GM23338 (cell line): ENCODE results near the gene GAA. TPM values are rescaled to one million over a fixed set of nuclear protein-coding genes. Genes with fewer than 3 reads are reported as not detected.
A peak's percentile ranks its signal among the peaks of the same experiment; 100 is the strongest.

ENCODE experiments used
- ATAC-seq: fragments of 200-7000 bp; cut with Tn5 transposase; 3 replicates; pipeline ENCODE4 v1.9.1; 2020
- DNase-seq: peaks from one replicate; pipeline ENCODE4 v3.0.0-alpha.2; 2015; ENCODE audit warnings: low spot score
- H2AFZ ChIP-seq: fragments of 200-600 bp; sonication (generic); 2 replicates; pipeline ENCODE4 v1.8.0; 2016; ENCODE audit warnings: antibody characterized with exemption, mild to moderate bottlenecking, moderate library complexity
- H3F3A ChIP-seq: fragments of 200-600 bp; sonication (generic); replicated peaks from 2 replicates; pipeline ENCODE4 v1.8.0; 2017; ENCODE audit warnings: antibody characterized with exemption, mixed run types, low read depth
- H3K27ac ChIP-seq: fragments of 200-600 bp; sonication (generic); 2 replicates; pipeline ENCODE4 v1.6.1; 2016; ENCODE audit warnings: low read depth
- H3K27me3 ChIP-seq: fragments of 200-600 bp; sonication (generic); 2 replicates; pipeline ENCODE4 v1.8.0; 2016; ENCODE audit warnings: mild to moderate bottlenecking, mixed run types, moderate library complexity; ENCODE audit not compliant: insufficient read depth
- H3K36me3 ChIP-seq: fragments of 200-600 bp; sonication (generic); 2 replicates; pipeline ENCODE4 v1.8.0; 2016; ENCODE audit warnings: mild to moderate bottlenecking; ENCODE audit not compliant: insufficient read depth
- H3K4me1 ChIP-seq: fragments of 200-600 bp; sonication (generic); 2 replicates; pipeline ENCODE4 v1.8.0; 2016; ENCODE audit warnings: mild to moderate bottlenecking, moderate library complexity; ENCODE audit not compliant: insufficient read depth
- H3K4me2 ChIP-seq: fragments of 200-600 bp; sonication (generic); 2 replicates; pipeline ENCODE4 v1.7.1; 2017; ENCODE audit warnings: mixed run types
- H3K4me3 ChIP-seq: fragments of 200-600 bp; sonication (generic); 2 replicates; pipeline ENCODE4 v1.6.1; 2016; ENCODE audit warnings: mixed run types
- H3K79me2 ChIP-seq: fragments of 200-600 bp; sonication (generic); replicated peaks from 2 replicates; pipeline ENCODE4 v1.8.0; 2017; ENCODE audit warnings: mild to moderate bottlenecking; ENCODE audit not compliant: insufficient read depth
- H3K9me2 ChIP-seq: fragments of 200-600 bp; sonication (generic); 2 replicates; pipeline ENCODE4 v1.8.0; 2017; ENCODE audit not compliant: insufficient read depth
- H4K20me1 ChIP-seq: fragments of 200-600 bp; sonication (generic); replicated peaks from 2 replicates; pipeline ENCODE4 v1.8.0; 2017; ENCODE audit warnings: mild to moderate bottlenecking; ENCODE audit not compliant: insufficient read depth
- H3K27ac Mint-ChIP-seq: 2 replicates; pipeline ENCODE4 v1.8.0; 2020; ENCODE audit warnings: inconsistent platforms, mild to moderate bottlenecking, moderate library complexity, mixed read lengths
- H3K27me3 Mint-ChIP-seq: 3 replicates; pipeline ENCODE4 v1.8.0; 2022; ENCODE audit warnings: low read depth, mild to moderate bottlenecking, moderate library complexity, mixed read lengths, inconsistent platforms; ENCODE audit not compliant: insufficient read depth, poor library complexity
- H3K36me3 Mint-ChIP-seq: 3 replicates; pipeline ENCODE4 v1.8.0; 2021; ENCODE audit warnings: low read depth, mild to moderate bottlenecking, inconsistent platforms, moderate library complexity, mixed read lengths
- H3K4me1 Mint-ChIP-seq: 3 replicates; pipeline ENCODE4 v1.8.0; 2020; ENCODE audit warnings: mild to moderate bottlenecking, inconsistent platforms, mixed read lengths
- H3K4me3 Mint-ChIP-seq: 3 replicates; pipeline ENCODE4 v1.8.0; 2021; ENCODE audit warnings: moderate library complexity, mild to moderate bottlenecking, inconsistent platforms, mixed read lengths
- H3K9me3 Mint-ChIP-seq: 3 replicates; pipeline ENCODE4 v1.8.0; 2020; ENCODE audit warnings: moderate library complexity, mild to moderate bottlenecking, inconsistent platforms, mixed read lengths
- CREB1 ChIP-seq: fragments of 250-450 bp; sonication (Bioruptor Pico); IDR thresholded peaks from 2 replicates; pipeline ENCODE4 v1.5.0; 2020; ENCODE audit warnings: low read depth, mild to moderate bottlenecking, moderate library complexity
- EZH2phosphoT487 ChIP-seq: fragments of 200-600 bp; sonication (generic); IDR thresholded peaks from one replicate; pipeline ENCODE4 v1.8.1; 2018; ENCODE audit warnings: antibody characterized with exemption; ENCODE audit not compliant: unreplicated experiment
- POLR2AphosphoS5 ChIP-seq: IDR thresholded peaks from 2 replicates; pipeline ENCODE4 v1.6.1; 2016; ENCODE audit warnings: antibody characterized with exemption, low read depth
- STAT1 ChIP-seq: IDR thresholded peaks from one replicate; pipeline ENCODE4 v1.6.1; 2016; ENCODE audit warnings: antibody characterized with exemption; ENCODE audit not compliant: unreplicated experiment
- ZNF114 ChIP-seq: fragments of 250-450 bp; sonication (Bioruptor Pico); IDR thresholded peaks from 2 replicates; pipeline ENCODE4 v1.5.0; 2020; ENCODE audit warnings: mild to moderate bottlenecking, moderate library complexity
- ZNF462 ChIP-seq: fragments of 250-450 bp; sonication (Bioruptor Pico); IDR thresholded peaks from 2 replicates; pipeline ENCODE4 v1.5.0; 2020; ENCODE audit warnings: mild to moderate bottlenecking, moderate library complexity
- polyA plus RNA-seq: library from polyadenylated mRNA; unstranded; fragments of >200 nt; fragmentation: Nextera tagmentation; extraction: Ambion mirVana; gene quantifications from 2 replicates; pipeline ENCODE4 v1.2.1, GENCODE V29; 2016
- total RNA-seq: library from RNA; depleted of rRNA; stranded (reverse); fragments of >200 nt; shearing (Covaris generic); gene quantifications from 2 replicates; pipeline ENCODE4 v1.2.3, GENCODE V29; 2014
- TF ChIP-seq, protein P1 (sequence below), 2 experiments: fragments of 200-600 bp in 1 of 2; sonication (generic) in 1 of 2; conservative IDR thresholded peaks; 2 replicates each; pipeline versions ENCODE4 v1.5.1 to v1.6.1; 2016 to 2017; ENCODE audit warnings: antibody characterized with exemption in 2 of 2, low read depth in 2 of 2, mild to moderate bottlenecking in 2 of 2, moderate library complexity in 1 of 2

GAA gene
- total and polyA plus RNA-seq, 2 experiments from 2014 or later: 72.5 to 98.1 TPM

- peak; percentile 81 for ATAC-seq
- Mint-ChIP-seq H3K27me3 (peaks cover 5% of the 10 kb centered on the region), H3K9me3 (no peaks in the 10 kb centered on the region; the same call in 1 of the 3 replicates), H3K36me3 (peaks cover 23% of the 10 kb centered on the region; the same call in 2 of the 3 replicates), H3K4me3 (no peak overlapping the region; the same call in 2 of the 3 replicates), H3K4me1 (peaks cover 14% of the 10 kb centered on the region), H3K27ac (peak overlapping the region; percentile 32; the same call in 1 of the 2 replicates)
- no peak overlapping the region for H3K4me2 ChIP-seq
- H3K27ac ChIP-seq: no peak overlapping the region
- DNase-seq: peak; percentile 63
- 0 out of 2 replicates have a peak, but pooled peaks cover 5% of the 10 kb centered on the region for H3F3A ChIP-seq
- H4K20me1 ChIP-seq: no peaks in the 10 kb centered on the region
- no peaks in the 10 kb centered on the region; the same call in 1 of the 2 replicates for H3K36me3 ChIP-seq
- no peaks in the 10 kb centered on the region for H3K9me2 ChIP-seq
- peaks cover 3% of the 10 kb centered on the region; the same call in 1 of the 2 replicates for H3K4me1 ChIP-seq
- TF ChIP-seq STAT1: no peak
- TF ChIP-seq, protein P1, sequence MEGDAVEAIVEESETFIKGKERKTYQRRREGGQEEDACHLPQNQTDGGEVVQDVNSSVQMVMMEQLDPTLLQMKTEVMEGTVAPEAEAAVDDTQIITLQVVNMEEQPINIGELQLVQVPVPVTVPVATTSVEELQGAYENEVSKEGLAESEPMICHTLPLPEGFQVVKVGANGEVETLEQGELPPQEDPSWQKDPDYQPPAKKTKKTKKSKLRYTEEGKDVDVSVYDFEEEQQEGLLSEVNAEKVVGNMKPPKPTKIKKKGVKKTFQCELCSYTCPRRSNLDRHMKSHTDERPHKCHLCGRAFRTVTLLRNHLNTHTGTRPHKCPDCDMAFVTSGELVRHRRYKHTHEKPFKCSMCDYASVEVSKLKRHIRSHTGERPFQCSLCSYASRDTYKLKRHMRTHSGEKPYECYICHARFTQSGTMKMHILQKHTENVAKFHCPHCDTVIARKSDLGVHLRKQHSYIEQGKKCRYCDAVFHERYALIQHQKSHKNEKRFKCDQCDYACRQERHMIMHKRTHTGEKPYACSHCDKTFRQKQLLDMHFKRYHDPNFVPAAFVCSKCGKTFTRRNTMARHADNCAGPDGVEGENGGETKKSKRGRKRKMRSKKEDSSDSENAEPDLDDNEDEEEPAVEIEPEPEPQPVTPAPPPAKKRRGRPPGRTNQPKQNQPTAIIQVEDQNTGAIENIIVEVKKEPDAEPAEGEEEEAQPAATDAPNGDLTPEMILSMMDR (conservative IDR thresholded peaks at IDR 0.05; ENCODE audit: low read depth in 2 of 2): peak in 1 of 2 experiments; percentile 20; a peak in 2 of 4 replicates
- no peak overlapping the region for H2AFZ ChIP-seq
- no peaks in the 10 kb centered on the region for H3K79me2 ChIP-seq
- no peaks in the 10 kb centered on the region for H3K27me3 ChIP-seq
- H3K4me3 ChIP-seq: no peak overlapping the region
Observed at GRCh38 chr17:80111702-80112470, 10.5 kb downstream of the GAA start.

DNA sequence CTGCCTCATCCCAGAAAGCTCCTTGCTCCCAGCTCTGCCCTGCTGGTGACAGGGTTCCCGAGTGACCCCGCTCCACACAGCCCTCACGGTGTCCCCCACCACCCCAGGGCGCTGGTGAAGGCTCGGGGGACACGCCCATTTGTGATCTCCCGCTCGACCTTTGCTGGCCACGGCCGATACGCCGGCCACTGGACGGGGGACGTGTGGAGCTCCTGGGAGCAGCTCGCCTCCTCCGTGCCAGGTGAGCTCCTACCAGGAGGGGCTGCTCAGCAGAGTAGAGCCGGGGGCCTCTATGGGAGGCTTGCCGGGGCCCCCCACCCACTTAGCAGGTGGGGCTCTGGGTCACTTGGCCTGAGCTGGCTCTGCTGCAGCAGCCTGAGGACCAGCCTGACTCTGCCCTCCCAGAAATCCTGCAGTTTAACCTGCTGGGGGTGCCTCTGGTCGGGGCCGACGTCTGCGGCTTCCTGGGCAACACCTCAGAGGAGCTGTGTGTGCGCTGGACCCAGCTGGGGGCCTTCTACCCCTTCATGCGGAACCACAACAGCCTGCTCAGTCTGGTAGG lies 11.2 kb downstream of the GAA start:
- no peaks in the 10 kb centered on the region for H4K20me1 ChIP-seq
- H3K27me3 ChIP-seq: no peaks in the 10 kb centered on the region
- Mint-ChIP-seq H3K4me1 (peaks cover 14% of the 10 kb centered on the region), H3K36me3 (peaks cover 23% of the 10 kb centered on the region; the same call in 2 of the 3 replicates), H3K27ac (no peak overlapping the region), H3K9me3 (no peaks in the 10 kb centered on the region; the same call in 1 of the 3 replicates), H3K27me3 (peaks cover 5% of the 10 kb centered on the region), H3K4me3 (no peak overlapping the region)
- 0 out of 2 replicates have a peak, but pooled peaks cover 5% of the 10 kb centered on the region for H3F3A ChIP-seq
- no peak overlapping the region for H3K4me3 ChIP-seq
- peaks cover 3% of the 10 kb centered on the region; the same call in 1 of the 2 replicates for H3K4me1 ChIP-seq
- peak; percentile 14 for ATAC-seq
- no peak overlapping the region for H3K27ac ChIP-seq
- H3K4me2 ChIP-seq: no peak overlapping the region
- no peak overlapping the region for H2AFZ ChIP-seq
- no peaks in the 10 kb centered on the region for H3K79me2 ChIP-seq
- no peaks in the 10 kb centered on the region; the same call in 1 of the 2 replicates for H3K36me3 ChIP-seq
- DNase-seq: no peak
- no peaks in the 10 kb centered on the region for H3K9me2 ChIP-seq
- TF ChIP-seq ZNF114 (CRISPR knock-in tag): no peak
- no peak for TF ChIP-seq CREB1 (CRISPR knock-in tag)
- TF ChIP-seq, protein P1 (conservative IDR thresholded peaks at IDR 0.05; ENCODE audit: low read depth in 2 of 2): no peak
- no peak for TF ChIP-seq POLR2AphosphoS5
- TF ChIP-seq EZH2phosphoT487: no peak
- no peak for TF ChIP-seq ZNF462
